ENCODE data around the gene MYL12A. TPM values are rescaled to one million over a fixed set of nuclear protein-coding genes. Genes with fewer than 3 reads are reported as not detected.

The MYL12A gene
- total RNA-seq, 1 experiment from 2014 or later, result 284 TPM

GRCh38 chr18:3235846-3236245 lies 11.8 kb upstream of the MYL12A start:
- TF ChIP-seq, protein P1, sequence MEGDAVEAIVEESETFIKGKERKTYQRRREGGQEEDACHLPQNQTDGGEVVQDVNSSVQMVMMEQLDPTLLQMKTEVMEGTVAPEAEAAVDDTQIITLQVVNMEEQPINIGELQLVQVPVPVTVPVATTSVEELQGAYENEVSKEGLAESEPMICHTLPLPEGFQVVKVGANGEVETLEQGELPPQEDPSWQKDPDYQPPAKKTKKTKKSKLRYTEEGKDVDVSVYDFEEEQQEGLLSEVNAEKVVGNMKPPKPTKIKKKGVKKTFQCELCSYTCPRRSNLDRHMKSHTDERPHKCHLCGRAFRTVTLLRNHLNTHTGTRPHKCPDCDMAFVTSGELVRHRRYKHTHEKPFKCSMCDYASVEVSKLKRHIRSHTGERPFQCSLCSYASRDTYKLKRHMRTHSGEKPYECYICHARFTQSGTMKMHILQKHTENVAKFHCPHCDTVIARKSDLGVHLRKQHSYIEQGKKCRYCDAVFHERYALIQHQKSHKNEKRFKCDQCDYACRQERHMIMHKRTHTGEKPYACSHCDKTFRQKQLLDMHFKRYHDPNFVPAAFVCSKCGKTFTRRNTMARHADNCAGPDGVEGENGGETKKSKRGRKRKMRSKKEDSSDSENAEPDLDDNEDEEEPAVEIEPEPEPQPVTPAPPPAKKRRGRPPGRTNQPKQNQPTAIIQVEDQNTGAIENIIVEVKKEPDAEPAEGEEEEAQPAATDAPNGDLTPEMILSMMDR (conservative IDR thresholded peaks at IDR 0.05), result no peak
- H3K27me3 ChIP-seq (ENCODE audit: insufficient read depth, low read length), result no peaks in the 10 kb centered on the region
- no peaks in the 10 kb centered on the region for H3K27me3 Mint-ChIP-seq (ENCODE audit: low read depth)
- H3K79me1 ChIP-seq (ENCODE audit: insufficient read depth, low read depth, low read length, poor library complexity, severe bottlenecking), result no peaks in the 10 kb centered on the region
- H3K23ac ChIP-seq (ENCODE audit: insufficient read length, low read depth, low read length), result no peak overlapping the region
- H3K4me1 Mint-ChIP-seq, result peaks cover 4 to 5% of the 10 kb centered on the region in 2 experiments
- peaks cover 8 to 15% (median 10%) of the 10 kb centered on the region in 3 experiments; a peak in 6 of 7 replicates for H3K36me3 Mint-ChIP-seq (ENCODE audit: insufficient read depth in 1 of 3, low read depth in 3 of 3)
- H3K56ac ChIP-seq (ENCODE audit: insufficient read length, low read depth, low read length), result no peak overlapping the region
- H4K8ac ChIP-seq (replicated peaks; ENCODE audit: insufficient read length, low read depth, low read length), result no peak overlapping the region
- no peaks in the 10 kb centered on the region for H3K23me2 ChIP-seq (ENCODE audit: insufficient read length, low read depth, low read length, poor library complexity, severe bottlenecking)
- H3K4me1 ChIP-seq (ENCODE audit: insufficient read depth, low read length), result peaks cover 2% of the 10 kb centered on the region; the same call in 1 of the 2 replicates
- H3K4me3 Mint-ChIP-seq, result no peak overlapping the region
- no peak for DNase-seq
- H4K91ac ChIP-seq (ENCODE audit: insufficient read length, low read depth, low read length), result no peak overlapping the region
- no peak overlapping the region for H3K14ac ChIP-seq (ENCODE audit: insufficient read depth, low read length)
- H3K79me2 ChIP-seq (ENCODE audit: insufficient read depth, low read length), result no peaks in the 10 kb centered on the region; the same call in 1 of the 2 replicates
- H2AFZ ChIP-seq (ENCODE audit: low read length), result no peak overlapping the region
- no peak overlapping the region for H2BK12ac ChIP-seq (ENCODE audit: insufficient read length, low read depth, low read length)
- no peak overlapping the region for H2BK120ac ChIP-seq (ENCODE audit: low read depth, low read length, poor library complexity, severe bottlenecking)
- no peak overlapping the region for H3K27ac Mint-ChIP-seq
- H3K4ac ChIP-seq (ENCODE audit: low read depth, low read length), result no peak overlapping the region
- no peaks in the 10 kb centered on the region for H3K9me3 ChIP-seq (ENCODE audit: control insufficient read depth, low read depth, low read length)
- H3K9me3 Mint-ChIP-seq, result peaks cover 12 to 23% of the 10 kb centered on the region in 2 experiments
- H3K9ac ChIP-seq (ENCODE audit: extremely low read depth, insufficient read length, low read length), result no peak overlapping the region
- H2BK15ac ChIP-seq (ENCODE audit: low read depth, low read length), result no peak overlapping the region
- H3T11ph ChIP-seq (ENCODE audit: low read length), result no peak overlapping the region
- no peak overlapping the region for H3K27ac ChIP-seq (ENCODE audit: insufficient read length, low read depth, low read length)
- no peak overlapping the region for H2AK5ac ChIP-seq (ENCODE audit: insufficient read length, low read length)
- H2BK5ac ChIP-seq (ENCODE audit: insufficient read length, low read length), result no peak overlapping the region
- WGBS (ENCODE audit: extremely low coverage, insufficient read length, low lambda C conversion rate), result no CpG with 5 or more reads among the region's 2 CpGs
- H4K20me1 ChIP-seq (ENCODE audit: control insufficient read depth, insufficient read depth, insufficient read length), result no peaks in the 10 kb centered on the region
- H4K5ac ChIP-seq (ENCODE audit: insufficient read length, low read depth, low read length), result no peak overlapping the region
- H3K4me2 ChIP-seq (ENCODE audit: insufficient read depth, insufficient read length, low read length), result no peak overlapping the region
- H3K18ac ChIP-seq (ENCODE audit: insufficient read length, low read depth, low read length), result no peak overlapping the region
- no peak overlapping the region for H2BK20ac ChIP-seq (ENCODE audit: low read depth, low read length, poor library complexity, severe bottlenecking)
